NCI-H446 treated with DMSO at 0.1 percent for 48 hours (cell line): ENCODE results near the gene BCHE.

Experiments
- DNase-seq: peaks from one replicate; lab custom pipeline; 2025; lab: John Stamatoyannopoulos, UW

Gene BCHE

GRCh38 chr3:165751637-165752036 lies 85.6 kb downstream of the BCHE start:
- no peak for DNase-seq

GRCh38 chr3:165749821-165750220 lies 87.4 kb downstream of the BCHE start:
- no peak for DNase-seq

GRCh38 chr3:165749241-165749640 lies 88.0 kb downstream of the BCHE start:
- no peak for DNase-seq

GRCh38 chr3:165748094-165748493 lies 89.1 kb downstream of the BCHE start:
- peak; percentile 44 for DNase-seq

GRCh38 chr3:165746874-165747273 lies 90.3 kb downstream of the BCHE start:
- DNase-seq = no peak

- no peak for DNase-seq
Observed at GRCh38 chr3:165744025-165744424, 93.2 kb downstream of the BCHE start.

GRCh38 chr3:165742351-165742750 lies 94.9 kb downstream of the BCHE start:
- peak; percentile 72 for DNase-seq

GRCh38 chr3:165729756-165730155 lies 107.5 kb downstream of the BCHE start:
- DNase-seq = no peak

GRCh38 chr3:165728924-165729323 lies 108.3 kb downstream of the BCHE start:
- no peak for DNase-seq

GRCh38 chr3:165725296-165725695 lies 111.9 kb downstream of the BCHE start:
- no peak for DNase-seq
